GM12873 (cell line): ENCODE results near the gene TUBA4B.

Experiments
- CTCF ChIP-seq: IDR thresholded peaks from 2 replicates; pipeline ENCODE4 v1.5.1; 2012; ENCODE audit warnings: low read depth, mild to moderate bottlenecking, moderate library complexity, low read length, control low read depth; ENCODE audit not compliant: insufficient read depth; ENCODE audit errors: missing control alignments

TUBA4B gene

DNA sequence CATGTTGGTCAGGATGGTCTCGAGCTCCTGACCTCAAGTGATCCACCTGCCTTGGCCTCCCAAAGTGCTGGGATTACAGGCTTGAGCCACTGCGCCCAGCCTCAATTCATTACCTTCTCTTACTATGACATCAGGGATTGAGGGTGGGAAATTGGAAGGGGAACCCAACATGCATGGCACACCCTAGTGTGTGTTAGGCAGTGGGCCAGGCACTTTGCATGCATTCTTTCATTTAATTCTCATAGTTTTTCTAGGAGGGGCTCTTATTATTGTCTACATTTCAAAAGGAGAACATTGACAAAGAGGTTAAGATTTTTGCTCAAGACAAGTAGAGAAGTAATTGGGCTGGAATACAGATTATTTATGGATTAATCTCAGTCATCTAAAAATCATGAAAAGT, 15.3 kb downstream of the TUBA4B start:
- no peak for TF ChIP-seq CTCF

DNA sequence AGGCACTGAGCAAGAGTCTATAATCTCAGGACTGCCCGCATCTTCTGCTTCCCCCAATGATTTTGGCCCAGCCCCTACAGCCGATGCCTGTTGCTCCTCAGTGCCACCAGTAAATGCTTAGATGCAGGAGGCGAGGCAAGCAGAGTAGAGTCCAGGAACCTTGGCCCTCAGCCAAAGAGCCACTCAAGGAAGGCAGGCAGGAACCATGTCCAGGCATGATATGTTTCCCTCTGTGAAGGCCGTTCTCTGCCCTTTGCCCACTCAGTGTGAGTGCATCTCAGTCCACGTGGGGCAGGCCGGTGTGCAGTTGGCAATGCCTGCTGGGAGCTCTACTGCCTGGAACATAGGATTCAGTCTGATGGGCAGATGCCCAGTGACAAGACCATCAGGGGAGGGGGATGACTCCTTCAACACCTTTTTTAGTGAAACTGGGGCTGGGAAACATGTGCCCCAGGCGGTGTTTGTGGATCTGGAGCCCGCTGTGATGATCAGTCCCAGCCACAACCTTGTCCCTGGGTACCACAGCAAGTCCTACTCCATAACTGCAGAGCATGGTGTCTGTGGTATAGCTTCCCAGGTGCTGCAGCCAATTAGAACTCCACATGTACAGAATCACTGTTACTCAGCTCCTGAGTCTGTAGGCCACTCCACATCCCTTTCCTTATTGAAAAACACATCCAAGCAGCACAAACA, 16.5 kb downstream of the TUBA4B start:
- TF ChIP-seq CTCF: no peak

- no peak for TF ChIP-seq CTCF
Observed at GRCh38 chr2:219270055-219270372, 17.0 kb downstream of the TUBA4B start.

GRCh38 chr2:219271021-219271420, 18.0 kb downstream of the TUBA4B start:
- no peak for TF ChIP-seq CTCF

DNA sequence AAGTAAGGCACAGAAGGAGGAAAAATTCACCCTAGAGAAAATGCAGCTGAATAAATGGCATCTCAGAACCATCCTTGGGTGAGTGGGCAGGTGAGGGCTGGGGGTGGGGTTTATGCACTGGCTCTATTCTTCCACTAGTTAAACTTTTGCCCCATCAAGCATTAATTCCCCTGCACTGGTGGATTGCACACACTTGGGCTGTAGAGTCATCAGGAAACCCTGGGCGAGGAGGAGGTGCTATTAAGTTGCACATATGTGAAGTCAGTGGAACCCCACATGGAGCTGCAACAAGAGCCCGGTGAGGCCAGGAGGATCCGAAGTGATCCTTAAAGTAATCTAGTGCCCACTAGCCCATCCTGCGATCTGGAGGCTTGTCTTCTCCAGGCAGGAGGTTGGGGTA, 19.3 kb downstream of the TUBA4B start:
- TF ChIP-seq CTCF: no peak

DNA sequence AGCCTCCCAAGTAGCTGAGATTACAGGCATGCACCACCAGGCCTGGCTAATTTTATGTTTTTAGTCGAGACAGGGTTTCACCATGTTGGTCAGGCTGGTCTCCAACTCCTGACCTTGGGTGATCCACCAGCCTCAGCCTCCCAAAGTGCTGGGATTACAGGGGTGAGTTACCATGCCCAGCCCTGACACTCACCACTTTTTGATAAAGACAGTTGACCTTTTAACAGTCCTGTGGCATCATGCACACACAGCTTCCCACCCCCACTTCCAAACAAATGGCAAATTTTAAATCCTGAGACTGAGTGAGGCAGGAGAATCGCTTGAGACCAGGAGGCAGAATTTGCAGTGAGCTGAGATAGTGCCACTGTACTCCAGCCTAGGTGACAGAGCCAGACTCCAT, 20.0 kb downstream of the TUBA4B start:
- TF ChIP-seq CTCF: no peak

DNA sequence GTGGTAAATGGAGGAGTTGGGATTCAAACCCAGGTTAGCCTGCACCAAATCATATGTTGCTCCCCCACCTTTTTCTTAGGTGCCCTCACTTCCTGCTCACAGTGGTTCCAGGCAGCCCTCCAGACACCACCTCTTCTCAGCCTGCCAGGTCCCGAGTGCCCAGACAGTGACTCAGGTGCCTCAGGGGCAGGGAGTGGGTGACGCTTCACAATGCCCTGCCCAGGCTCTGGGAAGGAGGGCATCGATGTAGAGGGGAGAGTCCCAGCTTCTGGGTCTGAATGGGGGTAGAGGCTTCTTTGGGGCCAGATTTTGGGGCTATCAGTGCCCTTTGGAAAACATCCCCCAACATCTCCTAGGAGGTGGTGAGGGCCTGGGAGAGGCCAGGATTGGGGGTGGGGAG, 20.9 kb downstream of the TUBA4B start:
- TF ChIP-seq CTCF: no peak
